CD4-positive, alpha-beta T cell treated with Interleukin-15 for 4 hours (primary cell): Measurements from ENCODE around the gene CCDC50.
A peak's percentile ranks its signal among the peaks of the same experiment; 100 is the strongest.

Experiments used
- DNase-seq: peaks from one replicate; pipeline ENCODE4 v3.0.0-alpha.2; 2020; ENCODE audit warnings: low spot score

CCDC50 gene

GRCh38 chr3:191316876-191317603, 12.2 kb upstream of the CCDC50 start:
- no peak for DNase-seq

GRCh38 chr3:191320316-191320715, 8.9 kb upstream of the CCDC50 start:
- DNase-seq, result no peak

- DNase-seq, result no peak
Measured at GRCh38 chr3:191321019-191321767, 8.0 kb upstream of the CCDC50 start.

DNA sequence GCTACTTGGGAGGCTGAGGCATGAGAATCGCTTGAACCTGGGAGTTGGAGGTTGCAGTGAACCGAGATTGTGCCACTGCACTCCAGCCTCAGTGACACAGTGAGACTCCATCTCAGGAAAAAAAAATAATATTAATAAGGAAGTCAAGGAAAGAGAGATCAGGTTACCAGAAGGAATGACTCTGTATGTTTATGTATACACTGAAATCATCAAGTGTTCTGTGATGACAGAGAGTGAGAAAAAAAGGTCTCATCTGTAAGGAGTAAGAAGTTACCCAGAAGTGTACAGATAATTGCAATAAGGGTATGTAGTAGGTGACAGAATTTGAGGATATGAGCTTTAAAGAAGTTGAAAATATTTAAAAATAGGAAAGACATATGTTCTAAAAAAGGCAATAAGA, 4.3 kb upstream of the CCDC50 start:
- no peak for DNase-seq

DNA sequence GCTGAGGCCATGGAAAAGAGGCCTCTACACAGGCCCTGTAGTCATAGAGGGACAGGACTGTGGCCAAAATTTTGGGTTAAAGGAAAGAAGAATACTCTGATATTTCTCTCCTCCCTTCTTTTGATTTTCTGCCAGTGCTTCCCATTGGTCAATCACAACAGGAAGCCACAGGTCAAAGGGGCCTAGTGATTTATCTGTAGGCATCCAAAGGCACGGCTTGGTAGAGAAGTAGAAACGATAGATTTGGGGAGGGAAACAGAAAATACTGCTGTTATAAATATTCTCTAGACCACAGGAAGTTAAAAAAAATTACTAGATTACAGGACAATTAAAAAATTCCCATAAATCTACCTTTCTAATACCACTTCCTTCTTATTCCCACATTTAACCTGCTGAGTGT, 1.7 kb upstream of the CCDC50 start:
- no peak for DNase-seq

DNA sequence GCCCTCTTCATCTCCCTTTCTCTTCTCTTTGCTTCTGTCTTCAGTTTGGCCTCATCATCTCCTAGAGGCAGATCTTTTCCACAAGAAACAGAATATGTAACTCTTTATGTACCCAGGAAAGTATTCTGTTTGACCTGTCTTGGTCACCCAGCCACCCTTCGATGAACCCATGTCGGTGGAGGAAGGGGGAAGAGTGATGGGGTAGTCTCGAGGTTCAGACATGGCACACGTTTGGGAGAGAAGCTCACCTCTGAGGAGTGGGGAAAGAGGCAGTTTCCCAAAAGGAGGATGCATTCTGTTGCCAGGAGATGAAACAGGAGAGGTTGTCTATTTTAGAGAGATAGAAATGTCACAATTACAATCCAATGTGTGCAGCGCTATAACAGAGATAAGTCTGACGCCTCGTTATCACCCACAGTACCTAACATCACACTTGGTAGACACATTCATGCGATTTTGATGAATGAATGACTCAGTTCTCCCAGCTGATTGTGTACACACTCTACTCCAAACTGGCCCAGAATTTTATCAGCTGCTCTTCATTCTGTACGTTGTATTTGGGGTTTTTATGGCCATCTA, 722 bp upstream of the CCDC50 start:
- DNase-seq, result peak; percentile 31

DNA sequence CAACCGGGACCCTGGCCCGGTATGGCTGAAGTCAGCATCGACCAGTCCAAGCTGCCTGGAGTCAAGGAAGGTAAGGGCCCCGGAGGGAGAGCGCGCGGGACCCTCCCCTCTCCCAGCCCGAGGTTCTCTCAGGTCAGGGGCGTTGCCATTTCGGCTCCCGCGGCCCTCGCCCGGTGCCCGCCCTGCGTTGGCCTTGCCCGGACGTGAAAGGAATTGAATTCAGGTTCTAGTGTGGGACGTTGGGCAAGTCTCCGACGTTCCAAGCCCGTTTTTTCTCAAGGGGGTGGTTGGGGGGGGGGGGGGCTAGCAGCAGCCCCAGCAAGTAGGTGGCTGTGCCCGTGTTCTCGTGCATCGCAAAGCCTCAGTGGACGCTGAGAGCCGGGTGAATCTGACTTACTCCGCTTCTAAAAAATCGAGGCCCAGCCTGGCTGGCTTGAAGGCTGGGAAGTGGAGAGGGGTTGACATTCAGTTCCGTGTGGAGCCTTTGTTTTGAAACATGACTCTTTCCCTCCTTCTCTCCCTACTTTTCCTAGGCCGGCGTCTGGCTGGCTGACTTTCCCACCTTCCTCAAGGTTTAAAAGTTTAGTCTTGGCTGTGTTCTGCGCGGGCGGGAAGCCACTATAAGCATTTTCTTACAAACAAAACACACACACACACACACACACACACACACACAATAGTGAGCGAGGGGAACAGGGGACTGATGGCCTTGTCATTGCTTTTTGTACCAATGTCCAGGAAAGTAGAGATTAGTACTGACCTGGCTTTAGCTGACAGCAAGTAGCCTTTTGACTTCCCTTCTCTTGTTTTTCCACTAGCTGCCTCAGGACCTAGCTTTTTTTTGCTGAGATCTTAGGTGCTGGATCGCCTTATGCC, 698 bp downstream of the CCDC50 start, which contains the start of gene UTS2B:
TSS of gene UTS2B (minus strand) at position 873 of the 876 bp plus-strand sequence. CDS start 48,337 bp downstream, outside the sequence.
- DNase-seq, result no peak

- no peak for DNase-seq
Measured at GRCh38 chr3:191330530-191331048, 1.4 kb downstream of the CCDC50 start.

DNA sequence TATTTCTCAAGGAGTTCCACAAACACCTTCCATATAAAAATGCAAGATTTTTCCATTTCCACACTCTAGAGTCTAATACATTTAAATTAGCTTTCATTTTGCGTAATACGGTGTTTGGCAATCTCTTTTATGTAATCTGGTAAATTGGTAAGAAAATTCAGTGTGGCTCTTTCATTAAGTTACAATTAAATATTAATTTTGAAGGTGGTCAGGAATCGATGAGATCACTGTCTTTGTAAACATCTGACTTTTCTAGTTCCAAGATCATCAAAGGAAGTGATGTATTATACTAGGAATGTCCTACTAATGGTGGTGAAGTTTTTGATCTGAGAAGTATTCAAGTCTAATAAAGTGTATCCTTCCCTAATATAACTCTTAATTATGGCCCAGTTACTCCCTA, 2.2 kb downstream of the CCDC50 start:
- DNase-seq, result no peak

DNA sequence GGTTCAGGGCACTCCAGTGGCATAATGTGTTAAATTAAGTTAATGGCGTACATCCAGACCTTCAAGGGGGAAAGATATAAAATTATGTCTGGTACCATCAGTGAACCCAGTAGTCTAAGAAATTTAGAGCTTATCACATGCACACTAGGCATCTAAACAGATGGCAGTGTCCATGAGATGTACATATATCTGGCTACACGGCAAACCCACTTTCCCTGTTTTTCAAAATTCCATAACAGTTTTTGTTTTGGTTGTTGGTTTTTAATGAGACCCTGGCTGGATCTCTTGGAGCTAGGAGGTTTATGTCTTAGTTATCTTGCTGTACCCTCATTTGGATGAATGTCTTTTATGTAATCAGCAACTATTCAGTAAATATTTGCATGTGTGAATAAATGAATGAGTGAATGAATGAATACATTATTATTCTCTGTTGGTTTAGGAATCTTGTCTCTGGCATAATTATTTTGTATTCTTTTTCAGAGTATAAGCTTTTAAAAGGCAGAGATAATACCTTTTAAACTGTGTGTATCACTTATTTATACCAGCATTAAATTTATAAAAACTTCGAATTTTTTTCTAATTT, 4.2 kb downstream of the CCDC50 start:
- no peak for DNase-seq

- DNase-seq, result no peak
Measured at GRCh38 chr3:191334346-191334893, 5.2 kb downstream of the CCDC50 start.

- DNase-seq, result no peak
Measured at GRCh38 chr3:191336833-191337232, 7.6 kb downstream of the CCDC50 start.

DNA sequence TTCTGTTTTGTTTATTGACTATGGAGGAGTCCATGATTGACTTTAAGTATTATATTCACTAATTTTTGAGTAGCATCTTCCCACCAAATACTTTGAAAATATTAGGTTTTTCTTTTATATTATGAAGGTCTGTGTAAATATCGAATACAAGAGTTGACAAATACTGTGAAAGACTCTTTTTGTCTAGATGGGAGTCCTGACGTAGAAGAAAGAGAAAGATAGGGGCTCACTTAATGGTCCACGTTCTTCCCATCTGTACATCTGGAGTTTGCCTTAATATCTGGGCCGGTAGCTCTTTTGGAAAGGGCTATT, 8.9 kb downstream of the CCDC50 start:
- no peak for DNase-seq

DNA sequence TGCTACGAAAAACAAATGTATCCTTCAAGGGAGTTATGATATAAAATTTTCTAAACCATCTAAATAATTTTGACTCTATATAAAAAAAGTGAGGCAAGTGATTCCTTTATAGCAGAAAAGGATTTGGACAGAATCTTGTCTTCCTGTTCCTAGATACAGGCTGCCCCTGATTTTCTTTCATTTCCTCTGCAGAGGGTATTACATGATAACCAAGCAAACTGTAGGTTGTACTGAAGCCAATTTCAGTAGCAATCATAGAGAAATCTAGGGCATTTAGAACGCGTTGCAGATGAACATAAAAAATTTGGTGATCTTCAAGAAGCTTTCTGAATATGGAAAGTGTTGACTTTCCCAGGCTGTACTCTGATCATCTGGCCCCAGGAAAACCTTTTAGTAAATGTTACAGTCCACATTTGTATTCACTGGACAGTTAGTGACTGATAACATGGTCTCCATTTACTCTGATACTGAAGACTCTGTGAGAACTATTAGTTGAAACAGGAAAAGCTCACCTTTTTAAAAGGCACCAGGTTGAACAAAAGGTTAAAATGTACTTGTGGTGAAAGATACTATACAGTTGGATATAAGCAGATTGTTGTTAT, 10.2 kb downstream of the CCDC50 start:
- DNase-seq, result no peak

- DNase-seq, result no peak
Measured at GRCh38 chr3:191340351-191340750, 11.2 kb downstream of the CCDC50 start.

DNA sequence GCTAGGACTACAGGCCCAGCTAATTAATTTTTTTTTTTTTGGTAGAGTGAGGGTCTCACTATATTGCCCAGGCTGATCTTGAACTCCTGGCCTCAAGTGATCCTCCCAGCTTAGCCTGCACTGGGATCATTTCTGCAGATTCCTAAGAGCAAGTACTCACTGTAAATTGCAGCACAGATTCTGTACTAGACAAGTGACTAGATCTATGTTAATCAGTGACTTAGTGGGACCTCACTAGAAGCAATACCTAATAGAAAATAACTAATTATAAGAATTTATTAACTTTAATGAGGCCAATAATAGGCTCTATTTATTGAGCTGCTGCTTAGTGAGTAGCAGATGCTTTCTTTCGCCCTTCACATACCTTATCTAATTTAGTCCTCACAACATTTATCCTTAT, 11.8 kb downstream of the CCDC50 start:
- DNase-seq, result no peak

GRCh38 chr3:191342006-191342405, 12.8 kb downstream of the CCDC50 start:
- DNase-seq, result no peak

- no peak for DNase-seq
Measured at GRCh38 chr3:191342411-191342810, 13.2 kb downstream of the CCDC50 start.

DNA sequence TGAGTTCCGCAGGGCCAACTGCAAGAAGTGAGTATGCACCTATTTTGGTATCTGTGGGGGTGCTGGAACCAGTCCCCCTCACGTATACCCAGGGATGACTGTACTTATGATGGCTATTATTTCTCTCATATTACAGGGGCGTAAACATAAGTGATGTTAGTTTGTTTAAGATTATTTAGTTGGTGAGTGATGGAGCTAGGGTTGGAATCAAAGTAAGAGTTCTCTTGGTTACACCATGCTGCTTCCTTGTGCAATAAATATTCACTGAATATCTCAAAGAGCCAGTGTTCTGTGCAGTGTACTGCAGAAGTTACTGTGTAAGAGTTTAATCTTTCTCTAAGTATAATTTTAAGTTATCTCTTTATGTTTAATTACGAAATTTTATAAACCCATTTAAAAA, 13.9 kb downstream of the CCDC50 start:
- DNase-seq, result no peak

GRCh38 chr3:191343913-191344312, 14.7 kb downstream of the CCDC50 start:
- DNase-seq, result no peak

DNA sequence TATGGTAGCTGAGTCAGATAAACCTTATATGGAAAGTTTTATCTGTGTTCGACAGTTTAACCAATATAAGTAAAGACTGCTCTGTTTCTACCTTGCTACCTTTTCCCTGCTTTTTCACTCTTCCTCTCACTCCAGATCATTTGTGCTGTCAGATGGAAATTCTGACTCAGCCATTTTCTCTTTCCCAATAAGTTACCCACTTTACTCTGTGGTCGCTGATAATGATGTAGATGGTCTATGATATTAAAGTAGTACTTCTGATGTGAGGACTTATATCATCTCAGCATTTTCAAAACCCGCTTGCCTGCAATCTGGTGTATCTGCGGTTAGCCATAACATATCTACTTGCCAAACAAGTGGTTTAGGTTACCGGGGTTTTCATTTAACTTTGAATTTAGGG, 16.1 kb downstream of the CCDC50 start:
- DNase-seq, result no peak
